ENCODE measurements around the gene RANBP9.

The RANBP9 gene

GRCh38 chr6:13655700-13656099 lies 55.9 kb downstream of the RANBP9 start:
- no peak for DNase-seq

GRCh38 chr6:13654496-13654895 lies 57.1 kb downstream of the RANBP9 start:
- DNase-seq, result no peak

- DNase-seq, result no peak
Measured at GRCh38 chr6:13653296-13653695, 58.3 kb downstream of the RANBP9 start.

GRCh38 chr6:13649393-13649792 lies 62.2 kb downstream of the RANBP9 start:
- DNase-seq, result no peak

GRCh38 chr6:13648850-13649249 lies 62.8 kb downstream of the RANBP9 start:
- no peak for DNase-seq

GRCh38 chr6:13643125-13643524 lies 68.5 kb downstream of the RANBP9 start:
- DNase-seq, result no peak

GRCh38 chr6:13641315-13641714 lies 70.3 kb downstream of the RANBP9 start:
- DNase-seq, result no peak

- no peak for DNase-seq
Measured at GRCh38 chr6:13638626-13639025, 73.0 kb downstream of the RANBP9 start.

- no peak for DNase-seq
Measured at GRCh38 chr6:13638014-13638413, 73.6 kb downstream of the RANBP9 start.

- DNase-seq, result no peak
Measured at GRCh38 chr6:13635948-13636658, 75.5 kb downstream of the RANBP9 start.

- no peak for DNase-seq
Measured at GRCh38 chr6:13633343-13633742, 78.3 kb downstream of the RANBP9 start.

GRCh38 chr6:13630499-13630898 lies 81.1 kb downstream of the RANBP9 start:
- no peak for DNase-seq

- no peak for DNase-seq
Measured at GRCh38 chr6:13629459-13630116, 82.0 kb downstream of the RANBP9 start.

- no peak for DNase-seq
Measured at GRCh38 chr6:13624871-13625288, 86.8 kb downstream of the RANBP9 start.

- no peak for DNase-seq
Measured at GRCh38 chr6:13617066-13617465, 94.6 kb downstream of the RANBP9 start.

GRCh38 chr6:13615792-13616120 lies 95.9 kb downstream of the RANBP9 start:
- peak in 33 of 58 donors; percentile 6 to 62 (median 36) for DNase-seq

GRCh38 chr6:13614926-13615791 lies 96.5 kb downstream of the RANBP9 start, which contains the start of gene NOL7:
Gene NOL7, plus strand, starts transcription at chr6:13615335. Its CDS starts 24 bp downstream, at chr6:13615359.
- DNase-seq, result peak; percentile 79 to 98 (median 96)

GRCh38 chr6:13614126-13614925 lies 97.3 kb downstream of the RANBP9 start:
- peak in 16 of 58 donors; percentile 31 to 70 (median 58) for DNase-seq

GRCh38 chr6:13613029-13613594 lies 98.5 kb downstream of the RANBP9 start:
- DNase-seq, result no peak

- DNase-seq, result no peak
Measured at GRCh38 chr6:13611715-13612114, 99.9 kb downstream of the RANBP9 start.

GRCh38 chr6:13605634-13606033 lies 106.0 kb downstream of the RANBP9 start:
- DNase-seq, result no peak

Data from anterior cingulate cortex (tissue), 58 donors.